H9 (cell line): ENCODE results near the gene GRIFIN. TPM values are rescaled to one million over a fixed set of nuclear protein-coding genes. Genes with fewer than 3 reads are reported as not detected.

Source experiments
- DNase-seq: peaks from one replicate; pipeline ENCODE4 v3.0.0-alpha.2; 2017
- H2AFZ ChIP-seq: one replicate; pipeline ENCODE4 v1.6.1; 2013; ENCODE audit warnings: mild to moderate bottlenecking, low read length, control low read depth, moderate library complexity
- H2AK5ac ChIP-seq: 2 replicates; pipeline ENCODE4 v1.6.1; 2013; ENCODE audit warnings: low read length, control low read depth, mixed read lengths; ENCODE audit not compliant: insufficient read length
- H2BK120ac ChIP-seq: one replicate; pipeline ENCODE4 v1.6.1; 2013; ENCODE audit warnings: low read depth, mild to moderate bottlenecking, low read length, control low read depth, inconsistent platforms; ENCODE audit not compliant: poor library complexity, severe bottlenecking
- H2BK12ac ChIP-seq: 2 replicates; pipeline ENCODE4 v1.6.1; 2013; ENCODE audit warnings: low read length, control low read depth, mixed read lengths, low read depth; ENCODE audit not compliant: insufficient read length
- H2BK15ac ChIP-seq: 2 replicates; pipeline ENCODE4 v1.6.1; 2013; ENCODE audit warnings: low read depth, low read length, control low read depth
- H2BK20ac ChIP-seq: one replicate; pipeline ENCODE4 v1.6.1; 2013; ENCODE audit warnings: low read depth, mild to moderate bottlenecking, low read length, control low read depth, inconsistent platforms; ENCODE audit not compliant: poor library complexity, severe bottlenecking
- H2BK5ac ChIP-seq: 2 replicates; pipeline ENCODE4 v1.6.1; 2013; ENCODE audit warnings: low read length, control low read depth, mixed read lengths; ENCODE audit not compliant: insufficient read length
- H3K14ac ChIP-seq: 2 replicates; pipeline ENCODE4 v1.6.1; 2013; ENCODE audit warnings: low read length, control low read depth; ENCODE audit not compliant: insufficient read depth
- H3K18ac ChIP-seq: 2 replicates; pipeline ENCODE4 v1.6.1; 2013; ENCODE audit warnings: low read depth, mild to moderate bottlenecking, mixed read lengths, low read length, control low read depth; ENCODE audit not compliant: insufficient read length
- H3K23ac ChIP-seq: 2 replicates; pipeline ENCODE4 v1.6.1; 2013; ENCODE audit warnings: low read length, control low read depth, mixed read lengths, low read depth; ENCODE audit not compliant: insufficient read length
- H3K23me2 ChIP-seq: 2 replicates; pipeline ENCODE4 v1.6.1; 2013; ENCODE audit warnings: low read depth, mild to moderate bottlenecking, mixed read lengths, low read length, control low read depth; ENCODE audit not compliant: insufficient read length, poor library complexity, severe bottlenecking
- H3K27ac ChIP-seq: 2 replicates; pipeline ENCODE4 v1.5.1; 2013; ENCODE audit warnings: low read length, control low read depth, mixed read lengths, low read depth; ENCODE audit not compliant: insufficient read length
- H3K27me3 ChIP-seq: 2 replicates; pipeline ENCODE4 v1.6.1; 2013; ENCODE audit warnings: low read length, control low read depth, inconsistent platforms; ENCODE audit not compliant: insufficient read depth
- H3K4ac ChIP-seq: 2 replicates; pipeline ENCODE4 v1.6.1; 2013; ENCODE audit warnings: low read depth, mild to moderate bottlenecking, control low read depth, inconsistent platforms, low read length, moderate library complexity
- H3K4me1 ChIP-seq: 2 replicates; pipeline ENCODE4 v1.6.1; 2013; ENCODE audit warnings: low read length, control low read depth, inconsistent platforms; ENCODE audit not compliant: insufficient read depth
- H3K4me2 ChIP-seq: 2 replicates; pipeline ENCODE4 v1.6.1; 2013; ENCODE audit warnings: low read length, control low read depth, mixed read lengths; ENCODE audit not compliant: insufficient read length, insufficient read depth
- H3K56ac ChIP-seq: 2 replicates; pipeline ENCODE4 v1.6.1; 2013; ENCODE audit warnings: low read depth, mild to moderate bottlenecking, mixed read lengths, low read length, control low read depth; ENCODE audit not compliant: insufficient read length
- H3K79me1 ChIP-seq: 2 replicates; pipeline ENCODE4 v1.6.1; 2013; ENCODE audit warnings: low read depth, mild to moderate bottlenecking, moderate library complexity, low read length, control low read depth, inconsistent platforms; ENCODE audit not compliant: insufficient read depth, poor library complexity, severe bottlenecking
- H3K79me2 ChIP-seq: 2 replicates; pipeline ENCODE4 v1.6.1; 2013; ENCODE audit warnings: low read length, control low read depth, inconsistent platforms; ENCODE audit not compliant: insufficient read depth
- H3K9ac ChIP-seq: 2 replicates; pipeline ENCODE4 v1.6.1; 2013; ENCODE audit warnings: low read length, control low read depth, mixed read lengths; ENCODE audit not compliant: insufficient read length; ENCODE audit errors: extremely low read depth
- H3K9me3 ChIP-seq: one replicate; pipeline ENCODE4 v1.6.1; 2013; ENCODE audit warnings: low read depth, low read length, inconsistent platforms; ENCODE audit not compliant: control insufficient read depth
- H3T11ph ChIP-seq: one replicate; pipeline ENCODE4 v1.6.1; 2013; ENCODE audit warnings: mild to moderate bottlenecking, low read length, control low read depth, inconsistent platforms
- H4K20me1 ChIP-seq: one replicate; pipeline ENCODE4 v1.6.1; 2013; ENCODE audit not compliant: control insufficient read depth, insufficient read length, insufficient read depth
- H4K5ac ChIP-seq: 2 replicates; pipeline ENCODE4 v1.6.1; 2013; ENCODE audit warnings: low read depth, mild to moderate bottlenecking, mixed read lengths, low read length, control low read depth; ENCODE audit not compliant: insufficient read length
- H4K8ac ChIP-seq: replicated peaks from 2 replicates; pipeline ENCODE4 v1.6.1; 2013; ENCODE audit warnings: low read length, control low read depth, mixed read lengths, low read depth; ENCODE audit not compliant: insufficient read length
- H4K91ac ChIP-seq: 2 replicates; pipeline ENCODE4 v1.6.1; 2013; ENCODE audit warnings: low read depth, mild to moderate bottlenecking, moderate library complexity, mixed read lengths, low read length, control low read depth; ENCODE audit not compliant: insufficient read length
- H3K27ac Mint-ChIP-seq, 3 experiments: 2 replicates in 2 of 3; 3 replicates in 1 of 3; pipeline ENCODE4 v1.8.0; 2020 to 2021; ENCODE audit warnings: mixed read lengths in 3 of 3, mild to moderate bottlenecking in 1 of 3, moderate library complexity in 1 of 3
- H3K27me3 Mint-ChIP-seq: 2 replicates; pipeline ENCODE4 v1.8.0; 2021; ENCODE audit warnings: low read depth, mild to moderate bottlenecking, moderate library complexity, mixed read lengths
- H3K36me3 Mint-ChIP-seq, 3 experiments: 2 replicates in 2 of 3; 3 replicates in 1 of 3; pipeline ENCODE4 v1.8.0; 2020 to 2021; ENCODE audit warnings: low read depth in 3 of 3, mixed read lengths in 3 of 3; ENCODE audit not compliant: insufficient read depth in 1 of 3
- H3K4me1 Mint-ChIP-seq, 2 experiments: 2 replicates each; pipeline ENCODE4 v1.8.0; 2020; ENCODE audit warnings: mixed read lengths in 2 of 2
- H3K4me3 Mint-ChIP-seq, 2 experiments: 2 replicates in 1 of 2; 3 replicates in 1 of 2; pipeline ENCODE4 v1.8.0; 2020 to 2021; ENCODE audit warnings: mild to moderate bottlenecking in 2 of 2, mixed read lengths in 2 of 2, moderate library complexity in 1 of 2
- H3K9me3 Mint-ChIP-seq, 2 experiments: 2 replicates in 1 of 2; 3 replicates in 1 of 2; pipeline ENCODE4 v1.8.0; 2020; ENCODE audit warnings: mild to moderate bottlenecking in 2 of 2, mixed read lengths in 2 of 2, moderate library complexity in 1 of 2
- CTCF ChIP-seq: fragments of 200-600 bp; sonication (generic); conservative IDR thresholded peaks from 3 replicates; pipeline ENCODE4 v1.8.0; 2021; ENCODE audit warnings: antibody characterized with exemption, mild to moderate bottlenecking
- WGBS: extraction: QIAGEN DNeasy Blood & Tissue Kit; methylation state at CpG from one replicate; pipeline ENCODE4 v1.1.7; 2013; ENCODE audit warnings: missing lambda C conversion rate, low lambda C conversion rate, mixed read lengths; ENCODE audit not compliant: insufficient read length; ENCODE audit errors: extremely low coverage; 5-methylcytosine and 5-hydroxymethylcytosine counted together
- total RNA-seq: library from RNA; stranded (reverse); gene quantifications from 2 replicates; pipeline ENCODE4 v1.2.1, GENCODE V29; 2021

The GRIFIN gene
- total RNA-seq, 1 experiment from 2014 or later, result not detected

- H2BK20ac ChIP-seq, result no peak overlapping the region
- H3K27ac ChIP-seq, result no peak overlapping the region
- H3K79me2 ChIP-seq, result no peaks in the 10 kb centered on the region
- peaks cover 13 to 28% of the 10 kb centered on the region in 2 experiments for H3K4me1 Mint-ChIP-seq
- no peak overlapping the region for H2BK5ac ChIP-seq
- H3K27me3 Mint-ChIP-seq, result peaks cover 2% of the 10 kb centered on the region
- H3K14ac ChIP-seq, result no peak overlapping the region
- H3K18ac ChIP-seq, result no peak overlapping the region
- H3K4me2 ChIP-seq, result no peak overlapping the region
- no peaks in the 10 kb centered on the region; a peak in 1 of 5 replicates for H3K9me3 Mint-ChIP-seq
- no peak overlapping the region for H3K56ac ChIP-seq
- H3K23ac ChIP-seq, result no peak overlapping the region
- peaks cover 2% of the 10 kb centered on the region; the same call in 1 of the 2 replicates for H3K4me1 ChIP-seq
- no peak overlapping the region for H3K27ac Mint-ChIP-seq
- no peak overlapping the region for H2AFZ ChIP-seq
- no peak overlapping the region for H3T11ph ChIP-seq
- H2BK120ac ChIP-seq, result no peak overlapping the region
- no peak overlapping the region for H3K4ac ChIP-seq
- WGBS, result no CpG with 5 or more reads among the region's 18 CpGs
- H4K91ac ChIP-seq, result no peak overlapping the region
- no peak for TF ChIP-seq CTCF
- H2BK15ac ChIP-seq, result no peak overlapping the region
- no peak overlapping the region for H2BK12ac ChIP-seq
- no peaks in the 10 kb centered on the region for H3K79me1 ChIP-seq
- H4K8ac ChIP-seq, result no peak overlapping the region
- DNase-seq, result no peak
- H3K23me2 ChIP-seq, result no peaks in the 10 kb centered on the region
- H3K9me3 ChIP-seq, result no peaks in the 10 kb centered on the region
- no peaks in the 10 kb centered on the region for H3K27me3 ChIP-seq
- no peak overlapping the region for H3K9ac ChIP-seq
- H4K20me1 ChIP-seq, result no peaks in the 10 kb centered on the region
- H4K5ac ChIP-seq, result no peak overlapping the region
- H2AK5ac ChIP-seq, result no peak overlapping the region
- H3K36me3 Mint-ChIP-seq, result no peaks in the 10 kb centered on the region
- H3K4me3 Mint-ChIP-seq, result no peak overlapping the region
Observed at GRCh38 chr7:2475678-2476015, 551 bp downstream of the GRIFIN start.
